HT-29 (cell line): ENCODE data around the gene DCC. TPM values are rescaled to one million over a fixed set of nuclear protein-coding genes. Genes with fewer than 3 reads are reported as not detected.

Experiments
- DNase-seq: peaks from one replicate; pipeline ENCODE4 v3.0.0-alpha.2; 2015; ENCODE audit warnings: low spot score
- total RNA-seq: library from RNA; depleted of rRNA; stranded (reverse); fragments of >200 nt; shearing (Covaris generic); gene quantifications from 2 replicates; pipeline ENCODE4 v1.2.3, GENCODE V29; 2014

Gene DCC
- total RNA-seq, 1 experiment from 2014 or later: not detected

DNA sequence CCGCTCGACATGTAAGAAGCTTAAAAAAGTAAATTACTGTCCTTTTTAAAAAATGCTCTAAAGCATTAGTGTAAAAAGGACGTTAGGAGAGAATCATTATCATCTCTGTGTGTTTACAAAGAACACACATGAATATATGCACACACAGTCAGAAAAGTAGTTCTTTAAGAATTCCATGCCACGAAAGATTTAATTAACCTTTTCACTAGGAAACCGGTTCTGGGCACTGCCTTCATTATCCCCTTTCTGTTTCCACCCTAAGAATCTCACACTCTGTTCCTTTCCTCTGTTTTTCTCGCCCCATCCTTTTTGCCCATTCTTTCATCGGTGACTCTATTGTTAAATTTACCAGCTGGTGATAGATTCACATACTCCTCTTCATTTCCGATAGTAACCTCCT is 338.6 kb downstream of the DCC start:
- no peak for DNase-seq

DNA sequence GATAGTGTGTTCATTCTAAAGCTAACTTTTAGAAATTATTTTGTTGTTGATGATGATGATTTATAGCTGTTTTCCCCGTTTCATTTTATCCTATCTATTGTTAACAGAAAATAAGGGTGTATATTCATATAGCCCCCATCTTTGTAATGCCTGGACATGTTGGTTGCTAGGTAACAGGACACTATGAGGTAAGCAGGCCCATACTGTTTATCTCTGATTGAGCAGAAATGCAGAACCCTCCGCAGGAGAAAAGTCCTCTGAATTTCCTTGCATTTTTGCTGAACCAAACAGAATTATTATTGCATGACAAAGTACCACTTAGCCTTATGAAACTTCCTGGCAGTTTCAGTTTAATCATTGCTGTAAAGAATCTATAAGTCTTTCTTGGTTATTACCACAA is 339.4 kb downstream of the DCC start:
- DNase-seq: no peak

DNA sequence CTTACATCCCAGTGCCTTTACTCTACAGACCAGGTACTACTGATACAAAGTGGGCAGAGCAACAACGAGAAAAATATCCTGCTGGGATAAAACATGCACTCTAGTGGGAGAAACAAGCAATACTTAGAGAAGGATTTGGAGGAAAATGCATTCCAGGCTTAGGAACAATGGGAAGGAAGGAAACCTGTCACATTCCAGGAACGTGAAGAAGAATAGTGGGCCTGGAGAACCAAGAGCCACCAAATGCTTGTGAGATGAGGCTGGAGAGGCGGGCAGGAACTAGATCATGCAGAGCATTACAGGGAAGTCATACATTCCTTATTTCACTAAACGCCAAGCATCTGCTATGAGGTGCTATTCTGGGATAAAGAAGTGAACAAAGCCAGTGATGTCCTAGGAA is 342.3 kb downstream of the DCC start:
- DNase-seq: no peak

DNA sequence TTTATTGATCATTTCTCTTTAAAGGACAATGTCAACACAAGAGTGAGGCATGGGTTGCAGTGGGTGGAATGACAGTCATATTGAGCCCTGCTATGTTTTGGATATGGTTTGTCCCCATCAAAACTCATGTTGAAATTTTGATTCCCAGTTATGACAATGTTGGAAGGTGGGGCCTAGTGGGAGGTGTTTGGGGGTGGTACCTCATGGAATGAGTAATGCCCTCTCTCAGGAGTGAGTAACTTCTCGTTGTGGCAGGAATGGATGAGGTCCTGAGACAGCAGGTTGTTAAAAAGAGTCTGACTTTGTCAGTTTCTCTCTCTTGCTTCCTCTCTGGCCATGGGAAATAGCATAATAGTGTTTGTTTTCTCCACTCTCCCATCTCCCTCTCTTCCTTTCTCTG is 345.3 kb downstream of the DCC start:
- no peak for DNase-seq

DNA sequence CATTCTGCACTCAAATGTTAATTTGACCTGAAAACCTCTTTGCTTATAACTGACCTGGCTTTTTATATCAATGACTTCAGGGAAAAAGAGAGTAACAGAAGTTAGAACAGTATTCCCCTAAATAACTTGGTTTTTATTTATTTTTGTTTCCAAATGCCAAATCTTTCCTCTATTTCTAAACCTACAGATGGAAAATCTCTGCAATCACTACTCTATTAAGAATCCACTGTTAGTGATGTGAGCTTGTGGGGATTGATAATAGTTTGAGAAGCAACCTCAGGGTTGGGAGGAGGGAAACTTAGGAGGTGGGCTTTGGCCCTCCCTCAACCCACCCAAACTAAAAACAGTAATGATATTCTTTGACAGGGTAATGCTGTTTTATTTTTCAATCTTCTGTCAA is 351.8 kb downstream of the DCC start:
- no peak for DNase-seq

GRCh38 chr18:52694804-52695203 is 354.8 kb downstream of the DCC start:
- DNase-seq: peak; percentile 14

DNA sequence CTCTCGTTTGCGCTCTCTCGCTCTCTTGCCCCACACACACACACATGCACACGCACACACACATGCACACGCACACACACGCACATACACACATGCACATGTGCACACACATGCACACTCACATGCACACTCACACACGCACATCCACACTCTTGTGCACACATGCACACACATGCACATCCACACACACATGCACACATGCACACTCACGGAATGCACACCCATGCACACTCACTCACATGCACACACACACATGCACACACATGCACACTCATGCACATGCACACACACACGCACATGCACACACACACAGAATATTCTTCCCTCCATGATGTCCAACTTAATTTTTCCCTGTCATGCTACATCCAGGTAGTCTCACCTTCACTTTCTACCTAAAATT is 360.1 kb downstream of the DCC start:
- no peak for DNase-seq

DNA sequence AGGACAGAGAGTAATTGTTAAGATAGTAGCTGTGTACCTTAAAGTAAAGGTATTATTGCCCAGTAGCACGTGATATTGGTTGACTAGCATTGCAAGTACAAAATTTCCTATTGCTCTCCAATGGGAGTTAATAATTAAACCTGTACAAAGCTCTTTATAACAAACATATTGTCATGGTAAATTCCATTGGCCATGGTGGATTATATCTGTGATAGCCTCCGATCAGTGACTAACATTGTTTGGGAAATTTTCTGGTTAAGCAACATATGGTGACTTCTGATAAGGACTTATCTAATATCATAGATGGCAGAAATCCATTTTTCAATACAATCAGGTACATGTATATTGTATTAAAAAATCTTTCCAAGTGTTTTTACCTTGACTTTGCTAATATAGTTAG is 360.8 kb downstream of the DCC start:
- no peak for DNase-seq

DNA sequence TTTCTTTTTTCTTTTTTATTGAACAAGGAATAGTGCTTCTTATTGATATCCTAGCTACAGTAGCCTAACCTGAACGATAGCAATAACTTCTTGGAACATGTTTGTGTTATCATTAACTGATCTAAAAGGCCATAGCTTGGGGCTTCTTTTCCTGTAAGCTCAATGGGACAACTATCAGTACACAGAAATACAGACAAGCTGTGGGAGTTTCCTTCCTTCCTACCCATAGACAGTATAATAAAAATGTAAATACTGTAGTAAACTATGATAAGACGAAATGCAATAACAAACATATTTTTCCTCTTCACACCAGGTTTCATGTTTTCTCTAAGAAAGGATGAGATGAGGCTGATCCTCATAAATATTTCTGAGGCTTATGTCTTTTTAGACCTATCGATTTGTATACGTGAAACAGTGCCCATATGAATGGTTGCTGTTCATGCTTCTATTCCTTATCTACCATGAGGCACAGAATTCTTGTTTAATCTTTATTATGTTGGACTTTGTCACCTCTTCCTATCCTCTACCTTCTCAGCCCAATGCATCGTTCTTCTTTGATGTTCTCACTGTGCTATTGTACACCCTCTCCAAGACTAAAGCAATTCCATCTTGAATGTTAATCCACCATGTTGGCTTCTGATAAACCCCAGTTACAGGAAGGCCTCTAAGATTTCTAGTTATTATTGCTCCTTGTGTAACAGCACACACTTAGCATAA is 361.4 kb downstream of the DCC start:
- no peak for DNase-seq

- DNase-seq: no peak
Observed at GRCh38 chr18:52715421-52715820, 375.4 kb downstream of the DCC start.

GRCh38 chr18:52715991-52716390 is 376.0 kb downstream of the DCC start:
- no peak for DNase-seq

- DNase-seq: peak; percentile 31
Observed at GRCh38 chr18:52716973-52717372, 377.0 kb downstream of the DCC start.

- DNase-seq: no peak
Observed at GRCh38 chr18:52722904-52723303, 382.9 kb downstream of the DCC start.

DNA sequence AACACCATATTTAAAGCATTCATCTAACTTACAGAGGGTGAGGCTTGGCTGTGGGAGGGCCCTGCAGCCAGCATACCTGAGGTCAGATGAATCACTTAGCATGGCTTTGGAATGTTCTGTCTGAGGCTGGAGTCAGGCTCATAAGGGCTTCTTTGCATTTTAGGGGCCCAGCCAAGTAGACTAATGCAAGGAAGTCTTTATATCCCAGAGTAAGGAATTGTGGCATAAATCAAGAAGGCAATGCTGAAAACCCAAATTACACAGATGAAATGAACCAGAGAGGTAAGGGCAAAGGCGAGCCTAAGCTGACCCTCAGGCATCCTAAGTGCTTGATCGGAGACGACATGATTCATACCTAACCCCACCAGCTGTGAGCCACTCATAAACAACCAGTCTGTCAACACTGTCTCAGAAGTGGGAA is 383.6 kb downstream of the DCC start:
- no peak for DNase-seq

DNA sequence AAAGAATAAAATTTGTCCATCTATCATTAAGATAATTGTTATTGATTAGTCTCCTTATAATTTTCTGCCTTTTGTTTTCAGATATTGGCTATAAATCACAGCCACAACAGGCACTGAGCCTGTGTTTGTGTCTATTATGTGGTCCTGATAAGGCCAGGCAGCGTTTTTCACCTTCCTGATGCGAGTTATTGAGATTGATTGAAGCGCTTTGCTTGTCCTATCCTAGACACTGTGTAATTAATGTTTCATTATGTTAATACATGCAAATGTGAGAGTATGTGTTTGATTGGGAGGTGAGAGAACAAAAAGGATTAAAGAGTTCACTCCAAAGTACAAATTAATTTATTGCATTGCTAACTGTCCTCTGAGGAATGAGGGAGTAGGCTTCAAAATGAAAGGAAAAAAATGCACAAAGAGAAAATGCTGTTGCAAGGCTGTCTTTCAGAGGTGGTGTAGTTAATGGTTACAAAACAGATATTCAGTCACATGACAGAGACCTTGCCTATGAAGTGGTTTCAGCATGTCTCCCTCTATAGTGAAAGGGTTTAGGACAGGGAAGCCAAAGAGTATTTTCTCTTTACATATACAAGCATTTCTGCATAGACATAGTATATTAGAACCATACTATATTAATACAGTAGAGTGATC is 391.1 kb downstream of the DCC start:
- no peak for DNase-seq

GRCh38 chr18:52738946-52739345 is 398.9 kb downstream of the DCC start:
- DNase-seq: no peak

GRCh38 chr18:52746986-52747385 is 407.0 kb downstream of the DCC start:
- no peak for DNase-seq

- no peak for DNase-seq
Observed at GRCh38 chr18:52747869-52748268, 407.9 kb downstream of the DCC start.

- DNase-seq: no peak
Observed at GRCh38 chr18:52748343-52748742, 408.3 kb downstream of the DCC start.

GRCh38 chr18:52749542-52749941 is 409.5 kb downstream of the DCC start:
- DNase-seq: no peak

- no peak for DNase-seq
Observed at GRCh38 chr18:52750995-52751394, 411.0 kb downstream of the DCC start.

DNA sequence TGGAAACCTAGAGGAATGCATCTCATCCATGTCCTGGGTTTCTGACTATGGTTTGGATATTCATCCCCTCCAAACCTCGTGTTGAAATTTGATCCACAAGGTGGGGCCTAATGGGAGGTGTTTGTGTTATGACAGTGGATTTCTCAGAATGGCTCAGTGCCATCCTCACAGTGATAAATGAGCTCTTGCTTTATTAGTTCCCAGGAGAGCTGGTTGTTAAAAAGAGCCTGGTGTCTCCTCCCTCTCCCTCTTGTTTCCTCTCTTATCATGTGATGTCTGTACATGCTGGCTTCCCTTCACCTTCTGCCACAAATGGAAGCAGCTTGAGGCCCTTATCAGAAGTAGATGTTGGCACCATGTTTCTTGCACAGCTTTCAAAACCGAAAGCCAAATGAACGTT is 424.3 kb downstream of the DCC start:
- DNase-seq: no peak

DNA sequence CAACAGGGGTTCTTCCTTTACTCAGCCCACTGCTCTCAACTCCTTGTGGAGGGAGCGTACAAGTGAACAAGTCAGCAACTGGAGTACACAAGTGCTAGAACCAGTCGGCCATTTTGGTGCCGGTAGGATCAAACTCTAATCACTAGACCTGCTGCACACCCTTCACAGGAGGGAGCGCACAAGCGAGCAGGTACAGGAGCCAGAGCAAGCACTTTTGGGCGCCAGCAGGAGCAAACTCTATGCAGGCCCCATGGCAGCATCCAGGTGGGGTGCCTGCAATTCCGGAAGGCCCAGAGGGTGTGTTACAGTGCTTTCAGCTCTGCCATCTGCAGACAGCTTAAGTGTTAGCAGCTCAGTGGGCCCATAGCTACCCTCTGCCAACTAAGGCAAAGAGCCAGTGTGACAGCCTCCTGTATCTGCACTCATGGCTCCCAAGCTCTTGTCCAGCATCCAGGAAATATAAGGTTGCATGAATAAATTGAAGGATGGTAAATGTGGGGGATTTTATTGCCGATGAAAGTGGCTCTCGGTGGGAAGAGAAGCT is 426.1 kb downstream of the DCC start:
- no peak for DNase-seq
